Right hindlimb (tissue), 1 donor: ENCODE data around the gene PROX1.
"Not testable (repeated sequence)": the region's sequence is repeated elsewhere in the genome, so short reads cannot be mapped to it uniquely, and the experiment has no call there.

Experiments used
- DNase-seq: peaks from one replicate; pipeline ENCODE4 v3.0.0-alpha.2; 2018

The PROX1 gene

DNA sequence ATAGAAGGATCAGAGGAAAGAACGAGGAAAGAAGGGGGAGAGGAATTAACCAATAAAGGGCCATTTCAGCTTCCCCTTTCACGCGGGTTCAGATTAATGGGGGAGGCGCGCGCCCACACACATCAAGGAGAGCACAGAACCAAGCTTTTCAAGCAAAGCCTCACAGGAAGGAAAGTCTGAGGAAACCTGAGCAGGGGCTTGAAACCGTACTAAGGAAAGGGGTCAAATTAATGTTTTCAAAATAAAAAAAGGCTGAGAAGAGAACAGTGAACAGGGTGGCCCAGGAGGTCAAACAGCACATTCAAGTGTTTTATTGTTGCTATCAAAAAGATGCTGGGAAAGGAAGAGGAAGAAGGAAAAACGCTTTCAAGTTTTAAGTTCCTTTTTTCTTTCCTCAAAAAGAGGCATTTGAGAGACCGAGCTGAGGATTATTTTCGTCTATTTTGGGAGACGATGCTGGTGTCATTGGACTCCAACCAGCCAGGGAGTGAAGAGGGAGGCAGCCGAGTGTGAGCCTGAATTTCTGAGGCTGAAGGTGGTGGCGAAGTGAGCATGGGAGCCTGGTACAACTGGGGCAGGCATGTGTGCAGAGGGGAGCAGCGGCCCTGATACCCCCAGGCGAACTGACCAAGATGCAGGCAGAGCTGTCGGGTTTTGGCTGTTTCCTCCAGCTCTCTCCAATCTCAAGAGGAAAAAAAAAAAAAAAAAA, 88.4 kb downstream of the PROX1 start:
- DNase-seq: no peak

- peak; percentile 63 for DNase-seq
Observed at GRCh38 chr1:214076708-214077065, 88.9 kb downstream of the PROX1 start.

GRCh38 chr1:214078950-214079349, 91.2 kb downstream of the PROX1 start:
- DNase-seq: no peak

DNA sequence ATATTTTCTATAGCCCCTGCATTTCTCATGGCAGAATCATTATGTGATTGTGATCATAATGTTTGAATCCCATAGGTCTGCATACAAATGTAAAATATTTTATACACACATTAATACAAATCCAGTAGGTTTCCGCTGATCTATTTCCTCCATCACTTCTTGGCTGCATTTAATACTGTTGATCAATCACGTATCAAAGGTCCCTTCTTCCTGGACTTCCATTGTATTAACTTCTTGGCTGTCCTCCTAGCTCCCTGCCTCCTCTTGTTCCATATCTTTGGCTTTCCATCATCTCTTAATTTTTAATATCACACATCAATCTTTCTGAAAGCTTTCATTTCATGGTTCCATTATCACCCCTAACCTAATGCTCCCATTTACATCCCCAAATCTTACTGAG, 97.6 kb downstream of the PROX1 start:
- DNase-seq: no peak

DNA sequence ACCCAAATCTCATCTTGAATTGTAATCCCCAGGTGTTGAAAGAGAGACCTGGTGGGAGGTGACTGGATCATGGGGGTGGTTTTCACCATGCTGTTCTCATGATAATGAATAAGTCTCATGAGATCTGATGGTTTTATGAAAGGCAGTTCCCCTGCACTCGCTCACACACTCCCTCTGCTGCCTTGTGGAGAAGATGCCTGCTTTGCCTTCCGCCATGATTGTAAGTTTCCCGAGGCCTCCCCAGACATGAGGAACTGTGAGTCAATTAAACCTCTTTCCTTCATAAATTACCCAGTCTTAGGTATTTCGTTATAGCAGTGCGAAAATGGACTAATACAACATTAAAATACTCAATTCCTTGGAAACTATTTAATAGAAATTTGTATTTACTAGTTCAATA, 99.2 kb downstream of the PROX1 start:
- no peak for DNase-seq

DNA sequence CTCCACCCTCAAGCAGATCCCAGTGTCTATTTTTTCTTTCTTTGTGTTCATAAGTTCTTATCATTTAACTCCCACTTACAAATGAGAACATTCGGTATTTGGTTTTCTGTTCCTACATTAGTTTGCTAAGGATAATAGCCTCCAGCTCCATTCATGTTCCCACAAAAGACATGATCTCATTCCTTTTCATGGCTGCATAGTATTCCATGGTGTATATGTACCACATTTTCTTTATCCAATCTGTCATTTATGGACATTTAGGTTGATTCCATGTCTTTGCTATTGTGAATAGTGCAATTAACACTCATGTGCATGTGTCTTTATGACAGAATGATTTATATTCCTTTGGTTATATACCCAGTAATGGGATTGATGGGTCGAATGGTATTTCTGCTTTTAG, 101.2 kb downstream of the PROX1 start:
- not testable (repeated sequence) for DNase-seq
